ENCODE results near the gene TRMO. TPM values are rescaled to one million over a fixed set of nuclear protein-coding genes. Genes with fewer than 3 reads are reported as not detected.

Gene TRMO
- total and polyA plus RNA-seq, 2 experiments from 2014 or later: 5.0 to 6.4 TPM

- TF ChIP-seq, protein P1, sequence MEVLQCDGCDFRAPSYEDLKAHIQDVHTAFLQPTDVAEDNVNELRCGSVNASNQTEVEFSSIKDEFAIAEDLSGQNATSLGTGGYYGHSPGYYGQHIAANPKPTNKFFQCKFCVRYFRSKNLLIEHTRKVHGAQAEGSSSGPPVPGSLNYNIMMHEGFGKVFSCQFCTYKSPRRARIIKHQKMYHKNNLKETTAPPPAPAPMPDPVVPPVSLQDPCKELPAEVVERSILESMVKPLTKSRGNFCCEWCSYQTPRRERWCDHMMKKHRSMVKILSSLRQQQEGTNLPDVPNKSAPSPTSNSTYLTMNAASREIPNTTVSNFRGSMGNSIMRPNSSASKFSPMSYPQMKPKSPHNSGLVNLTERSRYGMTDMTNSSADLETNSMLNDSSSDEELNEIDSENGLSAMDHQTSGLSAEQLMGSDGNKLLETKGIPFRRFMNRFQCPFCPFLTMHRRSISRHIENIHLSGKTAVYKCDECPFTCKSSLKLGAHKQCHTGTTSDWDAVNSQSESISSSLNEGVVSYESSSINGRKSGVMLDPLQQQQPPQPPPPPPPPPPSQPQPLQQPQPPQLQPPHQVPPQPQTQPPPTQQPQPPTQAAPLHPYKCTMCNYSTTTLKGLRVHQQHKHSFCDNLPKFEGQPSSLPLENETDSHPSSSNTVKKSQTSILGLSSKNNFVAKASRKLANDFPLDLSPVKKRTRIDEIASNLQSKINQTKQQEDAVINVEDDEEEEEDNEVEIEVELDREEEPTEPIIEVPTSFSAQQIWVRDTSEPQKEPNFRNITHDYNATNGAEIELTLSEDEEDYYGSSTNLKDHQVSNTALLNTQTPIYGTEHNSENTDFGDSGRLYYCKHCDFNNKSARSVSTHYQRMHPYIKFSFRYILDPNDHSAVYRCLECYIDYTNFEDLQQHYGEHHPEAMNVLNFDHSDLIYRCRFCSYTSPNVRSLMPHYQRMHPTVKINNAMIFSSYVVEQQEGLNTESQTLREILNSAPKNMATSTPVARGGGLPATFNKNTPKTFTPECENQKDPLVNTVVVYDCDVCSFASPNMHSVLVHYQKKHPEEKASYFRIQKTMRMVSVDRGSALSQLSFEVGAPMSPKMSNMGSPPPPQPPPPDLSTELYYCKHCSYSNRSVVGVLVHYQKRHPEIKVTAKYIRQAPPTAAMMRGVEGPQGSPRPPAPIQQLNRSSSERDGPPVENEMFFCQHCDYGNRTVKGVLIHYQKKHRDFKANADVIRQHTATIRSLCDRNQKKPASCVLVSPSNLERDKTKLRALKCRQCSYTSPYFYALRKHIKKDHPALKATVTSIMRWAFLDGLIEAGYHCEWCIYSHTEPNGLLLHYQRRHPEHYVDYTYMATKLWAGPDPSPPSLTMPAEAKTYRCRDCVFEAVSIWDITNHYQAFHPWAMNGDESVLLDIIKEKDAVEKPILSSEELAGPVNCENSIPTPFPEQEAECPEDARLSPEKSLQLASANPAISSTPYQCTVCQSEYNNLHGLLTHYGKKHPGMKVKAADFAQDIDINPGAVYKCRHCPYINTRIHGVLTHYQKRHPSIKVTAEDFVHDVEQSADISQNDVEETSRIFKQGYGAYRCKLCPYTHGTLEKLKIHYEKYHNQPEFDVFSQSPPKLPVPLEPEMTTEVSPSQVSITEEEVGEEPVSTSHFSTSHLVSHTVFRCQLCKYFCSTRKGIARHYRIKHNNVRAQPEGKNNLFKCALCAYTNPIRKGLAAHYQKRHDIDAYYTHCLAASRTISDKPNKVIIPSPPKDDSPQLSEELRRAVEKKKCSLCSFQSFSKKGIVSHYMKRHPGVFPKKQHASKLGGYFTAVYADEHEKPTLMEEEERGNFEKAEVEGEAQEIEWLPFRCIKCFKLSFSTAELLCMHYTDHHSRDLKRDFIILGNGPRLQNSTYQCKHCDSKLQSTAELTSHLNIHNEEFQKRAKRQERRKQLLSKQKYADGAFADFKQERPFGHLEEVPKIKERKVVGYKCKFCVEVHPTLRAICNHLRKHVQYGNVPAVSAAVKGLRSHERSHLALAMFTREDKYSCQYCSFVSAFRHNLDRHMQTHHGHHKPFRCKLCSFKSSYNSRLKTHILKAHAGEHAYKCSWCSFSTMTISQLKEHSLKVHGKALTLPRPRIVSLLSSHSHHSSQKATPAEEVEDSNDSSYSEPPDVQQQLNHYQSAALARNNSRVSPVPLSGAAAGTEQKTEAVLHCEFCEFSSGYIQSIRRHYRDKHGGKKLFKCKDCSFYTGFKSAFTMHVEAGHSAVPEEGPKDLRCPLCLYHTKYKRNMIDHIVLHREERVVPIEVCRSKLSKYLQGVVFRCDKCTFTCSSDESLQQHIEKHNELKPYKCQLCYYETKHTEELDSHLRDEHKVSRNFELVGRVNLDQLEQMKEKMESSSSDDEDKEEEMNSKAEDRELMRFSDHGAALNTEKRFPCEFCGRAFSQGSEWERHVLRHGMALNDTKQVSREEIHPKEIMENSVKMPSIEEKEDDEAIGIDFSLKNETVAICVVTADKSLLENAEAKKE (CRISPR knock-in tag; IDR thresholded peaks at IDR 0.05): no peak
- TF ChIP-seq EZH2phosphoT487 (IDR thresholded peaks at IDR 0.05; ENCODE audit: unreplicated experiment) (no peak), EZH2 (IDR thresholded peaks at IDR 0.05; ENCODE audit: low read depth, unreplicated experiment) (no peak), CREB1 (CRISPR knock-in tag; IDR thresholded peaks at IDR 0.05; ENCODE audit: low read depth) (no peak), CTCF (conservative IDR thresholded peaks at IDR 0.05; ENCODE audit: low read depth in 2 of 2) (no peak), ZNF114 (CRISPR knock-in tag; IDR thresholded peaks at IDR 0.05) (no peak), STAT1 (IDR thresholded peaks at IDR 0.05; ENCODE audit: unreplicated experiment) (no peak), ZNF331 (CRISPR knock-in tag; IDR thresholded peaks at IDR 0.05; ENCODE audit: low read depth) (no peak)
- TF ChIP-seq, protein P2, sequence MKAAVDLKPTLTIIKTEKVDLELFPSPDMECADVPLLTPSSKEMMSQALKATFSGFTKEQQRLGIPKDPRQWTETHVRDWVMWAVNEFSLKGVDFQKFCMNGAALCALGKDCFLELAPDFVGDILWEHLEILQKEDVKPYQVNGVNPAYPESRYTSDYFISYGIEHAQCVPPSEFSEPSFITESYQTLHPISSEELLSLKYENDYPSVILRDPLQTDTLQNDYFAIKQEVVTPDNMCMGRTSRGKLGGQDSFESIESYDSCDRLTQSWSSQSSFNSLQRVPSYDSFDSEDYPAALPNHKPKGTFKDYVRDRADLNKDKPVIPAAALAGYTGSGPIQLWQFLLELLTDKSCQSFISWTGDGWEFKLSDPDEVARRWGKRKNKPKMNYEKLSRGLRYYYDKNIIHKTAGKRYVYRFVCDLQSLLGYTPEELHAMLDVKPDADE (IDR thresholded peaks at IDR 0.05): no peak
These were observed 61.2 kb downstream of the TRMO start (continued) for GRCh38 chr9:97861148-97861475.

Measured in GM23338 (cell line).